ENCODE results near the gene NAB1. TPM values are rescaled to one million over a fixed set of nuclear protein-coding genes. Genes with fewer than 3 reads are reported as not detected.

NAB1 gene
- total RNA-seq, 1 experiment from 2014 or later, result 40.2 TPM

- H3K27me3 ChIP-seq (ENCODE audit: control insufficient read depth, insufficient read depth, low read length), result no peaks in the 10 kb centered on the region
- H3K4me1 ChIP-seq (ENCODE audit: control insufficient read depth, insufficient read depth, low read length), result peaks cover 9% of the 10 kb centered on the region
- intact Hi-C loops (cut with micrococcal nuclease; ENCODE audit: unreplicated experiment), result no loop called here
- ATAC-seq, result no peak
- H3K9me3 ChIP-seq (ENCODE audit: control insufficient read depth, insufficient read depth, low read depth, low read length), result no peaks in the 10 kb centered on the region
- TF ChIP-seq REST (IDR thresholded peaks at IDR 0.05; ENCODE audit: insufficient read depth in 1 of 2, low read depth in 2 of 2, low read length in 1 of 2) (no peak), SIN3A (IDR thresholded peaks at IDR 0.05; ENCODE audit: borderline replicate concordance, insufficient read depth, low read depth, low read length) (no peak), CTCF (IDR thresholded peaks at IDR 0.05) (no peak), POLR2AphosphoS5 (IDR thresholded peaks at IDR 0.05; ENCODE audit: low read depth, low read length) (no peak), TCF7L2 (IDR thresholded peaks at IDR 0.05; ENCODE audit: low read depth, low read length) (no peak)
- CTCF ChIA-PET, result no interaction called here
- in situ Hi-C loops (cut with HindIII; ENCODE audit: low pct_unique_long_range_greater_than_20kb, low sequenced_read_pairs), result no loop called here
- no peak overlapping the region for H3K4me3 ChIP-seq (ENCODE audit: low read depth in 2 of 2, low read length in 2 of 2)
- no TSS peak for BruUV-seq (replicated peaks)
- no peak overlapping the region for H3K27ac ChIP-seq (ENCODE audit: low read length)
- POLR2A ChIA-PET, result interaction anchor here (0.5 kb wide), 1 partner anchor 29 kb away, joined by 11 read pairs; no protein-coding TSS in a partner anchor
- no peak for DNase-seq (ENCODE audit: low read depth, low spot score)
- no peaks in the 10 kb centered on the region for H3K36me3 ChIP-seq (ENCODE audit: control insufficient read depth, insufficient read depth, low read length)
Measured at GRCh38 chr2:190716176-190716807, 67.4 kb downstream of the NAB1 start.

GRCh38 chr2:190717306-190717705 lies 68.4 kb downstream of the NAB1 start:
- Histone ChIP-seq H3K4me3 (ENCODE audit: low read depth in 2 of 2, low read length in 2 of 2) (no peak overlapping the region), H3K27me3 (ENCODE audit: control insufficient read depth, insufficient read depth, low read length) (no peaks in the 10 kb centered on the region), H3K27ac (ENCODE audit: low read length) (no peak overlapping the region), H3K4me1 (ENCODE audit: control insufficient read depth, insufficient read depth, low read length) (peaks cover 9% of the 10 kb centered on the region), H3K9me3 (ENCODE audit: control insufficient read depth, insufficient read depth, low read depth, low read length) (no peaks in the 10 kb centered on the region), H3K36me3 (ENCODE audit: control insufficient read depth, insufficient read depth, low read length) (no peaks in the 10 kb centered on the region)
- no peak for TF ChIP-seq POLR2AphosphoS5 (IDR thresholded peaks at IDR 0.05; ENCODE audit: low read depth, low read length)
- no peak for TF ChIP-seq REST (IDR thresholded peaks at IDR 0.05; ENCODE audit: insufficient read depth in 1 of 2, low read depth in 2 of 2, low read length in 1 of 2)
- TF ChIP-seq SIN3A (IDR thresholded peaks at IDR 0.05; ENCODE audit: borderline replicate concordance, insufficient read depth, low read depth, low read length), result no peak
- TF ChIP-seq CTCF (IDR thresholded peaks at IDR 0.05), result no peak
- no peak for TF ChIP-seq TCF7L2 (IDR thresholded peaks at IDR 0.05; ENCODE audit: low read depth, low read length)
- ATAC-seq, result no peak
- ChIA-PET CTCF (no interaction called here), POLR2A (no interaction called here)
- intact Hi-C loops (cut with micrococcal nuclease; ENCODE audit: unreplicated experiment) (no loop called here), in situ Hi-C loops (cut with HindIII; ENCODE audit: low pct_unique_long_range_greater_than_20kb, low sequenced_read_pairs) (no loop called here)
- no peak for DNase-seq (ENCODE audit: low read depth, low spot score)
- no TSS peak for BruUV-seq (replicated peaks)

Measured in Panc1 (cell line).